Cortex of kidney (tissue), 1 donor: ENCODE results near the gene TAPBPL.
"Not testable (repeated sequence)": the region's sequence is repeated elsewhere in the genome, so short reads cannot be mapped to it uniquely, and the experiment has no call there.

Experiments
- DNase-seq: peaks from one replicate; lab custom pipeline; 2025; lab: John Stamatoyannopoulos, UW

TAPBPL gene

DNA sequence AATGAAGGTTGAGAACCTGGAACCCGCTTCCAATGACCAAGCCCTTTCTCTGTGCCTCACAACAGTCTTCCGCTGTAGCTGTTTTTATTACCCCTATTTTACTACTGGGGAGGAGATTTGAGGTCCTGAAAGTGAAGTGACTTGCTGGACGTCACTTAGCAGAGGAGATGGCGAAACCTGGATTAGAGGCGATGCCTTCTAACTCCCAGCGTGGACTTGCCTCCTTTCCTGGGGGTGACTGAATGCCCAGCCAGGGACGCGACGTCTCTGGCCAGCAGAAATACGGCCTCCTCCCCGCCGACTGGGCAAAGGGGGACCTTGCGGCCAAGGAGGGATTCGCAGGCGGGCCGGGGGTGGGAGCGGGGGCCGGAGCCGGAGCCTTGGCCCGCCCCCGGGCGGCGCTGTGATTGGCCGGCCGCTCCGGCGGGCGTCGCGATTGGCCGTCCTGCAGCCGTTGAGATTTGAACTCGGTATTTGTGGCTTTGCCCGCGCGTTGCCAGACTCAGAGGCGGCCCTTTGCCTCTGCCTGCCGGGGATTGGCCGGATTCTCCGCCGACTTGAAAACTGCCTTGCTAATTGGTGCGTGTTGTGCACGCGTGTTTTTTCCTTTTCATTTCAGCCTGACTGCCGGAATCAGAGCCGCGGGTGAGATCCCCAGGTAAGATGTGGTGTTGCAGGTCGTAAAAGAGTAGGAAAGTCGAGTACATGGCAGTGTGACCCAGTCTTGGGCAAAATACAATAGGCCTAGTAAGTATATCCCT, 41.8 kb downstream of the TAPBPL start, which contains the start of gene NCAPD2:
Gene NCAPD2, plus strand, starts transcription at position 606 of the 761 bp plus-strand sequence. CDS start 997 bp downstream, outside the sequence.
- DNase-seq, result peak; percentile 33

GRCh38 chr12:6494258-6494743, 42.5 kb downstream of the TAPBPL start:
- DNase-seq, result no peak

GRCh38 chr12:6494968-6495367, 43.1 kb downstream of the TAPBPL start:
- no peak for DNase-seq

DNA sequence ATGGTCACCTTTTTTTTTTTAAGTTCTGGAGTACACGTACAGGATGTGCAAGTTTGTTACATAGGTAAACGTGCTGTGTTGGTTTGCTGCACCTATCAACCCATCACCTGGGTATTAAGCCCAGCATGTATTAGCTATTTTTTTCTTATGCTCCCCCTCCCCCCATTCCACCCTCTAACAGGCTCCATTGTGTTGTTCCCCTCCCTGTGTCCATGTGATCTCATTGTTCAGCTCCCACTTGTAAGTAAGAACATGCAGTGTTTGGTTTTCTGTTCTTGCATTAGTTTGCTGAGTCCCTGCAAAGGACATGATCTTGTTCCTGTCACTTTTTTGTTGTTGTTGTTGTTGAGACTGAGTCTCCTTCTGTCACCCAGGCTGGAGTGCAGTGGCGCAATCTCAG, 45.4 kb downstream of the TAPBPL start:
- DNase-seq, result not testable (repeated sequence)

DNA sequence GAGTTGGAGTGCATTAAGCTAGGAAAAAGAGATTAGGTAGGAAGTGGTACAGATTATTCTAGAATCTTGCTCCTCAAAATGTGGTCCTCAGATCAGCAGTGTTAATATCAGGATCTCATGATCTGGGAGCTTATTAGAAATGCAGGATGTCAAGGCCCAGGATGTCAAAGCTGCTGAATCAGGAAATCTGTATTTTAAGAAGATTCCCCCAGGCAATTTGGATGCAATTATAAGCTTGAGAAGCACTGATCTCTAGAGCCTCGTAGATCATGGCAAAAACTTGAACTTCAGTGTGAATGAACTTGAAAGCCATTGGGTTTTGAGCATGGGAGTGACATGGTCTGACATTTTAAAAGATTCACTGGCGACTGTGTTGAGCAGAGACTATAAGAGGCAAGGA, 48.6 kb downstream of the TAPBPL start:
- DNase-seq, result no peak

DNA sequence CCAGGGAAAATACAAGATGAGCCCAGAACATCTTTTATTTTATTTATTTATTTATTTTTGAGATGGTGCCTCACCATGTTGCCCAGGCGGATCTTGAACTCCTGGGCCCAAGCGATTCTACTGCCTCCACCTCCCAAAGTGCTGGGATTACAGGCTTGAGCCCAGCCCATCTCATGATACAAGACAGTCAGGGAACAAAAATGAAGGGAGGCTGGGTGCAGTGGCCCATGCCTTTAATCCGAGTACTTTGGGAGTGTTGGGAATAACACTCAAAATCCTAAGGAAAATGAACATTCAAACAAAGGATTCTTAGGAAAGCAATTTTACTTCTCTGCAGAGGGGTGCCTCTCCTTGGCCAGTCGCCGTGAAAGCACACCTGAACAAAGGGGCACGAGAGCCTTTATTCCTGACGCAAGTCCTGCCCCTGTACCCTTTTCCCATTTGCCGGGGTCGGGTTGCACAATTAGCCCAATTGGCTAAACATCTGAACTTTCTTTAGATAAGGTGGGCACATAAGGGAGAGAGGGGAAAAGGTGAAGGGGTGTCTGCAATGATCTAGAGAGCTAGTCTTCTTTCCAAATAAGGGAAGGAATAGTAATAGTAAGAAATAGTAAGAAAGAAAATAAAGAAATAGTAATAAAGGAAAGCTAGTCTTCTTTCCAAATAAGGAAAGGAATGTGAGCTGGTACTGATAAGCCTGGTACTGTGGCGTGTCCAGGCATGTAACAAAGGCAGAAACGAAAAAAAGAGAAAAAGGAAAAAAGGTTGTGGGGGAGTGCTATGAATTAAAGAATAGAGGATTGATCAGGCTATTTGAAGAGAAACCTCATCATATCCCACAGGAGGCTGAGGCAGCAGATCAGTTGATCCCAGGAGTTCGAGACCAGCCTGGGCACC, 55.5 kb downstream of the TAPBPL start:
- DNase-seq, result no peak

DNA sequence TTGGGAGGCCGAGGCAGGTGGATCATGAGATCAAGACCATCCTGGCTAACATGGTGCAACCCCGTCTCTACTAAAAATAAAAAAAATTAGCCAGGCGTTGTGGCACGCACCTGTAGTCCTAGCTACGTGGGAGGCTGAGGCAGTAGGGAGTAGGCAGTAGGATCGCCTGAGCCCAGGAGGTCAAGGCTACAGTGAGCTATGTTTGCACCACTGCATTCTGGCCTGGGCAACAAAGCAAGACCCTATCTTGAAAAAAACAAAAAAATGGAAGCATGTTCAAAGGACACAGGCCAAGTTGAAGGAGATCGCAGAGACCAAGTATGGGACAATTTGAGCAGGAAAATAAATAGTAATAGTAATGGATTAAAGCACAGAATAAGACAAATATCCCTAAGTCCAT, 56.2 kb downstream of the TAPBPL start:
- DNase-seq, result no peak
